Measurements from ENCODE around the gene ELK4. TPM values are rescaled to one million over a fixed set of nuclear protein-coding genes. Genes with fewer than 3 reads are reported as not detected.

Gene ELK4
- total and polyA plus RNA-seq, 2 of the 8 experiments (the other 6 are each of a cell fraction or from before 2014, with no cell fraction given): 2.9 to 26.3 TPM

DNA sequence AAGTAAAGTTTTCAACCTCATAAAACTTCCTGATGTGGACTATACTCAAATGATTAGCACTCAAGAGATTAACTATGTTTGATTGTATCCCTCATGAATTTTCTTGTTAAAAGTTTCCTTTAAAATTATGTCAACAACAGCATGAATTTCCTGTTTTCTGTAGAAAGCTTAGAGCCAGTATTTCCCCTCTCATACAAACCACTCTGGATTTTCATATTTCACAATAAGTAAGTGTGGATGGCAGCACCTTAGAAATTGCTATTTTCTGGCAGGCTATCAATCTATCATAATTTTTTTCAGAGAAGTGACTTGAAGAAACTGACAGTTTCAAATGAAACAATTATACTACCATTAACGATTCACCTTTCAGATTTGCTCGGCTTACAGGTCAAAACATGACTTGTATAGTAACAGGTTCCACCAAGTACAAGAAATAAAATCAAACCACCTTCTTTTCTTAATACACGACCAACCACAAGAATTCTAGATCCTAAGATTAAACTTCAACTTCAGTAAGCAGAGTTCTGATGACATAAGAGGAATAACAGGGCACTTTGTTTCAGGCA, 20.8 kb downstream of the ELK4 start:
- H3K4me1 ChIP-seq (replicated peaks in 1 of 4; ENCODE audit: control insufficient read depth in 3 of 4, insufficient read depth in 4 of 4, low read length in 3 of 4): no peaks in the 10 kb centered on the region
- H3K56ac ChIP-seq (replicated peaks; ENCODE audit: insufficient read length, low read depth, low read length): no peak overlapping the region
- TF ChIP-seq, protein P1, sequence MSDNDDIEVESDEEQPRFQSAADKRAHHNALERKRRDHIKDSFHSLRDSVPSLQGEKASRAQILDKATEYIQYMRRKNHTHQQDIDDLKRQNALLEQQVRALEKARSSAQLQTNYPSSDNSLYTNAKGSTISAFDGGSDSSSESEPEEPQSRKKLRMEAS (IDR thresholded peaks at IDR 0.05): no peak
- TF ChIP-seq SUZ12 (IDR thresholded peaks at IDR 0.05; ENCODE audit: low read length) (no peak), SAP30 (IDR thresholded peaks at IDR 0.05; ENCODE audit: insufficient read depth, insufficient replicate concordance, low read length) (no peak), FOSL1 (IDR thresholded peaks at IDR 0.05; ENCODE audit: insufficient read depth, low read depth, low read length) (no peak), SIRT6 (IDR thresholded peaks at IDR 0.05; ENCODE audit: low read length) (no peak), TBP (IDR thresholded peaks at IDR 0.05; ENCODE audit: low read depth, low read length) (no peak), SIX5 (IDR thresholded peaks at IDR 0.05; ENCODE audit: low read depth, low read length) (no peak), HDAC6 (IDR thresholded peaks at IDR 0.05; ENCODE audit: low read depth, low read length) (no peak), CTBP2 (IDR thresholded peaks at IDR 0.05; ENCODE audit: borderline replicate concordance, insufficient read depth, insufficient read length, low read length) (no peak), NANOG (IDR thresholded peaks at IDR 0.05; ENCODE audit: insufficient read depth, low read depth, low read length, poor library complexity, severe bottlenecking) (no peak), BCL11A (IDR thresholded peaks at IDR 0.05; ENCODE audit: low read depth in 2 of 2, low read length in 2 of 2) (no peak), TAF1 (IDR thresholded peaks at IDR 0.05; ENCODE audit: low read depth, low read length) (no peak), HDAC2 (IDR thresholded peaks at IDR 0.05; ENCODE audit: borderline replicate concordance in 1 of 2, low read depth in 2 of 2, low read length in 2 of 2) (no peak)

More for the DNA sequence above, 20.8 kb downstream of the ELK4 start:
- H3K27ac ChIP-seq (ENCODE audit: low read depth, low read length): no peak overlapping the region
- H3K4ac ChIP-seq (replicated peaks; ENCODE audit: insufficient read length, low read depth, low read length): no peak overlapping the region
- H3K9ac ChIP-seq (replicated peaks in 1 of 4; ENCODE audit: extremely low read depth in 1 of 4, low read depth in 3 of 4, low read length in 3 of 4): no peak overlapping the region
- ChIA-PET POLR2A (ENCODE audit: partially characterized antibody) (no interaction called here), CTCF (ENCODE audit: partially characterized antibody) (interaction anchor here (0.7 to 1.0 kb wide), 2 partner anchors 23 to 47 kb away, joined by 3 read pairs; no protein-coding TSS in a partner anchor)
- 85% methylated on average over 3 of the region's 3 CpGs; no CpG with 5 or more reads in 1 of the 2 experiments for WGBS, 2 experiments (ENCODE audit: extremely low coverage in 1 of 2, insufficient coverage in 1 of 2, insufficient read length in 1 of 2, insufficient replicate concordance in 2 of 2, low coverage in 1 of 2, low lambda C conversion rate in 2 of 2, missing lambda C conversion rate in 1 of 2)
- no peak overlapping the region for H4K8ac ChIP-seq (ENCODE audit: extremely low read depth, insufficient read depth, low read length)
- no peak overlapping the region for H4K5ac ChIP-seq (ENCODE audit: insufficient read length, low read depth, low read length)
- H3K4me2 ChIP-seq (ENCODE audit: insufficient read depth in 1 of 2, low read depth in 2 of 2, low read length in 2 of 2): no peak overlapping the region
- H3K18ac ChIP-seq (ENCODE audit: extremely low read depth, low read length): no peak overlapping the region
- H2AFZ ChIP-seq (ENCODE audit: low read length): no peak overlapping the region
- H4K91ac ChIP-seq (replicated peaks; ENCODE audit: insufficient read length, low read length): no peak overlapping the region
- FAIRE-seq (no peak), DNase-seq (ENCODE audit: low read depth in 1 of 2, low spot score in 2 of 2) (no peak)
- no peak overlapping the region for H2AK5ac ChIP-seq (ENCODE audit: low read depth, low read length)
- H3K23me2 ChIP-seq (ENCODE audit: low read depth, low read length): peaks cover 2% of the 10 kb centered on the region; the same call in 1 of the 2 replicates
- H3K36me3 ChIP-seq (ENCODE audit: control insufficient read depth in 2 of 4, insufficient read depth in 4 of 4, low read length in 3 of 4): peaks cover 7 to 51% (median 18%) of the 10 kb centered on the region in 4 experiments; a peak in 7 of 8 replicates
- peaks cover 0 to 2% (median 0%) of the 10 kb centered on the region in 4 experiments; a peak in 1 of 7 replicates for H3K27me3 ChIP-seq (replicated peaks in 1 of 4; ENCODE audit: control insufficient read depth in 3 of 4, extremely low read depth in 1 of 4, insufficient read depth in 3 of 4, low read length in 3 of 4)
- no peaks in the 10 kb centered on the region for H4K20me1 ChIP-seq (replicated peaks in 1 of 2; ENCODE audit: control insufficient read depth in 1 of 2, insufficient read depth in 2 of 2, low read length in 2 of 2)
- H2BK12ac ChIP-seq (ENCODE audit: low read depth, low read length): no peak overlapping the region
- no peak overlapping the region for H3K14ac ChIP-seq (ENCODE audit: insufficient read length)
- H3K4me3 ChIP-seq (ENCODE audit: extremely low read depth in 1 of 4, insufficient read depth in 2 of 4, low read depth in 3 of 4, low read length in 4 of 4): no peak overlapping the region
- H2BK15ac ChIP-seq (ENCODE audit: low read length): no peak overlapping the region
- H3K9me3 ChIP-seq (ENCODE audit: insufficient read depth in 2 of 2, low read depth in 1 of 2, low read length in 1 of 2): no peaks in the 10 kb centered on the region
- no peak overlapping the region for H3K23ac ChIP-seq (ENCODE audit: insufficient read length)
- H2BK5ac ChIP-seq (ENCODE audit: low read depth, low read length): no peak overlapping the region
- H2BK120ac ChIP-seq (replicated peaks; ENCODE audit: low read depth, low read length): no peak overlapping the region
- 0 out of 4 replicates have a peak, but pooled peaks cover 0 to 7% of the 10 kb centered on the region in 2 experiments for H3K79me2 ChIP-seq (ENCODE audit: control insufficient read depth in 1 of 2, insufficient read depth in 2 of 2, low read length in 2 of 2)
- H3K79me1 ChIP-seq (ENCODE audit: low read depth, low read length): no peaks in the 10 kb centered on the region; the same call in 1 of the 2 replicates
- H2BK20ac ChIP-seq (ENCODE audit: low read length): no peak overlapping the region
